Cardiac septum (tissue), 1 donor: ENCODE data around the gene GRIN2C. TPM values are rescaled to one million over a fixed set of nuclear protein-coding genes. Genes with fewer than 3 reads are reported as not detected.

Source experiments
- DNase-seq: peaks from one replicate; pipeline ENCODE4 v3.0.0-alpha.2; 2020; ENCODE audit warnings: low spot score
- intact Hi-C: fragments of 100-400 bp; cut with DNase I; formaldehyde crosslinking; loops from one replicate; pipeline ENCODE4 v1.14.0; 2022
- total RNA-seq: library from RNA; stranded (reverse); fragmentation: NEBNext Ultra II Directional; extraction: Animal tissue kit (Norgen Biotek cat#: 25700); gene quantifications from one replicate; pipeline ENCODE4 v1.2.1, GENCODE V29; 2021
- donor health status: DM: no; HTN: no; CAD: no.

Gene GRIN2C
- total RNA-seq, 1 donor from 2014 or later: 0.70 TPM

DNA sequence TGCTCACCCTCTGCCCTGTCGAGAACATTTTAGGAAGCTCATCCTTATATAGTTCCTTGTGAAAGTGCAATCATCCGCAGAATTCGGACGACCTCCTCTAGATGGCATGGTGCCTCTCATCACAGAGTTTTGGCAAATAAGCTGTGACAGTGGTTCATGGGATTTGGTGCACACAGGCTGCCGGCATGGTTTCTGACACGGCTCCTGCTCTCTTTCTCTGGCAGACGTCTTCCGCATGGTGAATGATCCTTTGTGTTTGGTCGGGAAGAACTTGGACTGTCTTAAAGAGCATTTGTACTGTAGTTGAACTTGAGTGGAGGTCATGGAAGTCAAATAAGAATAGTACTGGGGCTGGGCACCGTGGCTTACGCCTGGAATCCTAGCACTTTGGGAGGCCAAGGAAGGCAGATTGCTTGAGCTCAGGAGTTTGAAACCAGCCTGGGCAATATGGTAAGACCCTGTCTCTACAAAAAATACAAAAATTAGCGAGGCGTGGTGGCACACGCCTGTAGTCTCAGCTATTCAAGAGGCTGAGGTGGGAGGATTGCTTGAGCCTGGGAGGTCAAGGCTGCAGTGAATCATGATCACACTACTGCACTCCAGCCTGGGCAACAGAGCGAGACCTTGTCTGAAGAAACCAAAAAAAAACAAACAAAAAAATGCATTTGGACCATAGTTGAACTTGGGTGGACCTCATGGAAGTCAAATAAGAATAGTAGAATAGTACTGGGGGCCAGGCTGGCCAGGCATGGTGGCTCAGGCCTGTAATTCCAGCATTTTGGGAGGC is 48.8 kb downstream of the GRIN2C start:
- intact Hi-C loops: no loop called here
- DNase-seq: no peak

DNA sequence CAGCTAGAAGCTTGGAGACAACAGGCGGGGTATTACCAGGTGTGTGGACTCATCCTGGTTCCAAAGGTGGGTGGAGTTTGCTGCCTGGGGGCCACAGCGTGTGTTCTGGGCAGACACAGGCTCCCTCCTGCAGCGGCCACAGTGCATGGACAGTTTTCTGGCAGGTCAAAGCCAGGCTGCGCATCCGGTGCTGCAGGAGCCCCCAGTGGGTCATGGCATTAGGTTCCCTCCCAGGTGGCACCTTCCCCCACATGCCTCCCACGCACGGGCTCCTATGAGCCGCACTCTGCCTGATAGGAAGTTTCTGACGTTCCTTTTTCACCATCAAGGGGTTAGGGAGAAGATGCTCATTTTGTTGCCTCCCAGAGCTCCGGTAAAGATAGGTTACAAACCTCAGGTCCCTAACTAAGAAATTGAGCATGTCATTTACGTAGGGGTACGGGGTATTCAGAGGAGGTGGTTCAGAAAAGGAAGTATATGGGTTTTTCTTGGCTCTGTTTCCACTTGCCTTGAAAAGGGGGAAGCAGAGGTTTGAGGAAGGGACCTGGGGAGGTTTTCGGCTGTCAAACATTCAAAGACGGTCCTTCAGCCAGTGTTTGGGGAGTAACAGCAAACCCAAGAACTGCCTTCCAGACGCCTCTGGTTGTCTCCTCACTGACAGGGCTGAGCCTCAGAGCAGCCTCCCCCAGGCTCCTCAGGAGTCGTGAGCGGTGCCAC is 50.8 kb downstream of the GRIN2C start:
- intact Hi-C loops: no loop called here
- DNase-seq: no peak

DNA sequence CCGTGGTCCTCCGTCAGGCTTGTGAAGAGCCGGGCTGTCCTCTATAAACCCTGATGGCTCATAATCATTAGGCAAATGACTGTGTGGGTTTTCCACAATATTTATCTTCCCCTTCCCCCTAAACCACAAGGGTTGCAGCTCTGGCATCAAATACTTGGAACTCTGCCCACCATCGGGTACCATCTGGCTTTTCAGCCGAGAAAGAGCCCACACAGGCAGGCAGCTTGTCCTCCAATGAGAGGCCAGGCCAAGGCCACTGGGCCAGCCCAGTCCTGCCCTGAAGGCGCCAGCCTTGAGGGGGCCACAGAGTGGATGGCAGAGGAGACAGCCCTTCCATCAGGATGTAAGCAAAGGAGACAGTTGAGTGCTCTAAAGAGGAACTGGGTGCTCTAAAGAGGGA is 51.8 kb downstream of the GRIN2C start:
- intact Hi-C loops: no loop called here
- DNase-seq: no peak

DNA sequence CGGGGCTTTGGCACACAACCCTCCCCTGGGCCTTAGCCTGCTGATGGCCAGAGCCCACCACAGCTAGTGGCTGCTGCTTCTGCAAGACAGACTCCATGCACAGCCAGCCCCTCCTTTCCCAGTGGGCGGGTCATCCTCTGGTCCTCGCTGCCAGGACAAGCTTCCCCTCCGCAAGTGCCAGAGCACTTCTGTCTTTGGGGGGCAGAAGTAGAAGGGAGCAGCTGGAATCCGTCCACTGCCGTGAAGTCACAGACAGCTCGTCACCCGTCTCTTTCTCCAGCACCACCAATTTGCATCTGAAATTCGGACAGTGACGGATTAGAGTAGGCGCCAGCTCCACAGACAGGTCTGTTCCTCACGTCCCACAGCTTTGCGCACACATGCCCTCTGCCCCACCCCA is 52.2 kb downstream of the GRIN2C start:
- intact Hi-C loops: no loop called here
- DNase-seq: no peak

DNA sequence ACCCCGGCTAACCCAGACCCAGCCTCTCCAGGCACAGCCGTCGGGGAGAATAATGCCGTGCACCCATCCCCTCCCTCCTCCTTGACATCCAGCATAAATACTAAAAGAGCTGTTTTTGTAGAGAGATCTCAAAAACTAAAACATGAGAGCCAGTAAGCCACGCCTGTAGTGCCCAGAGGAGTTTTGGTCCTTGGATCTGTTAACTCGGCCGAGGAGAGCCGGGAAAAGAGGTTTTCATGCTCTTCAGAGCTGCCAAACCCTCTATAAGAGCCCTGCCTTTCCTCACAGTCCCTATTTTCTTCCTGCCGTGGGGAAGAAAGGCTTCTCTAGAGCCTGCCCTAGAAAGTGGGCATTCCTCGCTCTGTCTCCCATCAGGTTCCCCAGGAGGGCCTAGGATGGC is 53.4 kb downstream of the GRIN2C start:
- intact Hi-C loops: no loop called here
- no peak for DNase-seq

DNA sequence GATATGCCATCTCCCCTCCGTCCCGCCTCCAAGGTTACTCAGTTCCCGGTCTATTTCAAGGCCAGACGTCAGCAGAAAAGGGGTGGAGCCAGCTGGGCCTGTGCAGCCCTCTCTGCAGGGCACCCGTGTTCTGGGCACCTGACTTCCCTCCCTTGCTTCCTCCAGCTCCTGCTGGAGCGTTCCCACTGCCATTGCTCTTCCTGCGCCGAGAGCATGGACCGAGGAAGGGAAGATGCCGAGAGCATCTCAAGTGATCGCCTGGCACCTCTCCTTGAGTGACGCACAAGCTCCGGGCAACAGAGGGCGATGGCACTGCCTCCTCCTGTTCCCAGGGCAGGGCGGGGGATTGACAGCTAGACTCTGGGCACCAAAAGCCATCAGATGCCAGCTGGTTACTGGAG is 54.1 kb downstream of the GRIN2C start:
- intact Hi-C loops: no loop called here
- no peak for DNase-seq

DNA sequence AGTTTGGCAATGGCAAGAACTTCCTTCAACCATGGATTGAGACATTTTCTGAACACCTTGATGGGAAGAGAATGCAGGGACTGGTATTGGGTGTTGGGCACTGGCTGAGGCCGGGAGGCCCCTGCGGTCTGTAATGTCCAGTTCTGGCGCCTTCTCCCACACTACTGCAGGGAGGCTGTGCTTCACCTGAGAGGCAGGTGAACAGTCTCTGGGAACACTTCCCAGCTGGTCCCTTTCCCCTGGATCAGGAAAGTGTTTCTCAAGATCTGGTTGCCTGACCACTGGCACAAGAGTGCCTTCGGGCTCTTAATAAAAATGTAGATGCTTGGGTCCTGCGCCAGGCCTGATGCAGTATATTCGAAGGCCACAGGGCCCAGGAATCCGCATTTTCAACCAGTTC is 55.0 kb downstream of the GRIN2C start:
- intact Hi-C loops: no loop called here
- DNase-seq: no peak

DNA sequence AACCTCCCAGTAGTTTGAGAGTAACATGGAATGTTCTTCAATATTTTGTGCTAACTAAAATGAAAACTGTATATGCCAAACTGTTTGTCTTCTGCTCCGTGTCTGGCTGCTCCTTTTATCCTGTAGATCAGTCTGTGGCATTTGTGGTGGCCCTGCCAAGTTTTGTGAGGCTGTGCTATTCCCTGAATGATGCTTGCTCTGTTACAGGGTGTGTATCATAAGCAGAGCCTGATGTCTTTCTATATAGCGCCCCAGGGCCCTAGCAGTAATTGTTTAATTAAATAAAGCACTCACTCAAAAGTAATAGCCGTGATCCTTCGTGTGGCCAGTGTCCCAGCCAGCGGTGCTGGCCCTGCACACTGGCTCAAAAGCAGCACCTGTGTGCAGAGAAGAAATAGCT is 55.7 kb downstream of the GRIN2C start:
- DNase-seq: no peak
- intact Hi-C loops: no loop called here

DNA sequence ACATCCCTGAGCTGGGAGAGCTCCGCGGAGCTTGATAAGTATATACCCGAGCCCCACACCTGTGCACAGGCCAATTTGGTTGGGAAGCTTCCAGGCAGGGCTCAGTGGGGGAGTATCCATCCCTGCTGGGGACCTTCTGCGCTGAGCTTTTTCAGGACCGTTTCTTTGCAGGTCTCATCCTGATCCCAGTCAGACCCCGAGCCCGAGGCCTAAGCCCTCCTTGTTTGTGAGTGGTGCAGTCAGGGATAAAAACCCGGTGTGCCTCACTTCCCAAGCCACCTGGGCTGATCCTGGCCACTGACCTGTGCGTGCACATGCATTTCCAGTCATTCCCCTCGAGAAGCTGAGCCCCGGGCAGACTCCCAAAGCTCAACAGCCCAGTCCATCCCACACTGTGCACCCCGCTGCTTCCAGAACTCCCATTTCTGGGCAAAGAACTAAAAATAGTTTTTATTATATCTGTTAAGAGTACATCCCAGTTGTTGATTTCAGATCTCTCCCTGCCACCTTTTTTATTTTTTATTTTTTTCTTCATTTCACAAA is 56.2 kb downstream of the GRIN2C start:
- intact Hi-C loops: no loop called here
- no peak for DNase-seq

DNA sequence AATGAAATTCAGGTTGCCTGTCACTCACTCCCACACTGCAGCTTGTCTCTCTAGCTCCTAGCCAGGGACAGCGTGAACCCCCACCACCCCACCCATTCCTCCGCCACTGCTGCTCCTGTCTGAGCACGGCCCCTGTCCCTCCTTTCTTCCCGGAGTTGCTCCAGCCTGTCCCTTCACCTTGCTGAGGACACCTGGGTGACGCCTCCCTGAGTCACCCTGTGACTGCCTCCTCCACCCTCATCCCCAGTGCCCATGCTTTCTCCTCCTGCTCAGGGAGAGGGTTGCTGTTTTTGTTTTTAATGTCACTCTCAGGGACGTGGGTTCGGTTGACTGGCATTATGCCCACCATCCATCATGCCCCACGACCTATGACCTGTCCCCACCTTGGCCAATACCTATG is 57.8 kb downstream of the GRIN2C start:
- intact Hi-C loops: no loop called here
- no peak for DNase-seq

DNA sequence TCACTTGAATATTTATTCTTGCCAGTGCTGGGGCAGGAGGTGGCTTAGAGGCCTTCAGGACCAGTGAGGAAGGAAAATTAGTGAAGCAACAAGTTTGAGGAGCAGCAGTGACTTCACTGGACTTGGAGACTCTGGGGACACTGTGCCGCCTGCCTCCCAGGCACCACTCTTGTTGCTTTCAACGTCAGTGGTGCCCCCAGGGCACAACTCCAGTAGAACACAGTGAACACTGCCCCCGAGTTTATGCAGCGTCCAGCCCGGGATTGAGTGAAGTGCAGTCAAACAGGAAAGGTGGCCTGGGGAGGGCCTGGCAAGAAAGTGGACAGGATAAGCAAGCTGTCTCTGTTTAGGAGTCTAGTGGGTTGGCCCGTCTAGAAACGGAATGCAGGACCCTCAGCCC is 59.2 kb downstream of the GRIN2C start:
- intact Hi-C loops: no loop called here
- DNase-seq: no peak

DNA sequence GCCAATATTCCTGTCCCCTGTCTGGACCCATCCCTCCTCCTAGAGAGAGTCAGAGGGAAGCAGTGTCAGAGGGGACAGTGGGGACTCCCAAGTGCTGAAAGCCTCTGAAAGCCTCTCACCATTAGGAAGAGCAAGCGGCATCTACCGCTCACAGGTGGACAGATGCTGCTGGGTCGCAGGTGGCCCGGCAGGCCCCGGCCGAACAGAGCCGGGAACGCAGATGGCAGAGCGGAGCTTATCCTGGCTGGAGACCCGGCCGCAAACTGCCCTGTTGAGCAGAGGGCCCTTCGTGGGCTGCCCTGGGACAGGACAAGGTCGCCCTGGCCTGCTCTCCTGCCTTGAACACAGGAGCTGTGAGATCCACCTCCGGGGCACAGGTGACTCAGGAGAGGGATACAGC is 60.6 kb downstream of the GRIN2C start:
- no peak for DNase-seq
- intact Hi-C loops: no loop called here

DNA sequence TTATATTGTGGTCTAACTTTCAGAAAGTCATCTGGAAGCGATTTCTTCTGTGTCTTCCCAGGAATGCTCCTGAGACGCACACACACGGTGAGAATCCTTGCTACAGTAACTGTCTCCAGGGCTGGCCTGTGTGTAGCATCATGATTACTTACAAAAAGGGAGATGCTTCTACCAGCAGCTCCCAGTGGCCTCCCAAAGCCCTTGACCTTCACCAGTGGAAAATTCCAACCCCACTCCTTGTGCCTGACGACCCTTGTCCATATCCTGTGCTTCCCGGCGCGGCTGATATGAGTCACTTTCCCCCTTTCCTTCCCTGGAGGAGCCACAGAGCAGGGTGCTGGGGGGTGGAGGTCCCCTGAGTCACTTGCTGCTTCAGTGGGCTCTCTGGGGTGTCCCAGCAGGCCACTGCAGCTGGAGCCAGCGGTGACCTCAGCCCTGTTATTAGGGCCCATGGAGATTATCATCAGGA is 61.4 kb downstream of the GRIN2C start:
- DNase-seq: no peak
- intact Hi-C loops: no loop called here

DNA sequence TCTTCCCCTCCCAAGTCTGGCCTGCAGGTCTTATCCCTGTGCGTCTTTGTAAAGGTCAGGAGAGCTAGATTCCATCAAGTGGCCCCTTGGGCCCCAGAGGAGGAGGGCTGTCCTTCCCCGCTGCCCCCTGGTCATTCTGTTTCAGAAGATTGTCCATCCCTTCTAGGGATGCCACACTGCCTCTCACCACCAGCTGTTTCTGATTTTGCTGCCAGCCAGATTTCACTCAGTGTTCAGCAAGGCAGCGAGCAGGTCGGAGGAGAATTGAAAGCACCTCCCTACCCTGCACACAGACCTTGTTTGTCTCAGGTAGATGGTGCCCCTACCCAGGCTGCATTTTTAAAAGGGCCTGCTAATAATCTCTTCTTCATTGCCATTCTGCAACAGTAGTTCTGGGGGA is 61.9 kb downstream of the GRIN2C start:
- no peak for DNase-seq
- intact Hi-C loops: no loop called here

DNA sequence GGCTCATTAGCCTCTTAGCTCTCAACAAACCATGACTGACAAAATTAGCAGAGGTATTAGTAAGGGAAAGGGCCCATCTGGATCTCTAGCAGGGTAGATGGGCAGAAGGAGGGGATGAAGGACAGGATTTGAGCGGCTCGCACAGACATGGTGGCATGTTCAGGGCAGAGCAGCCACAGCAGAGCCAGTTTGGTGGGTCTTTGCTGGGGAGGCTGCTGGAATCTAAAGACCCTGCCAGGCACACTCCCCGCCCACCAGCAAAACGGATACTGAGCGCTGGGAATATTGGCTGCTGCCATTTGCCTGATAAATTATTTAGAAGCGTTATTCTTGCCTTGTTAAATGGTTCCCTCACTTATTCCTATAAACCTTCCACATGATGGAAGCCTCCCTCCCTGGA is 62.8 kb downstream of the GRIN2C start:
- intact Hi-C loops: no loop called here
- DNase-seq: no peak

DNA sequence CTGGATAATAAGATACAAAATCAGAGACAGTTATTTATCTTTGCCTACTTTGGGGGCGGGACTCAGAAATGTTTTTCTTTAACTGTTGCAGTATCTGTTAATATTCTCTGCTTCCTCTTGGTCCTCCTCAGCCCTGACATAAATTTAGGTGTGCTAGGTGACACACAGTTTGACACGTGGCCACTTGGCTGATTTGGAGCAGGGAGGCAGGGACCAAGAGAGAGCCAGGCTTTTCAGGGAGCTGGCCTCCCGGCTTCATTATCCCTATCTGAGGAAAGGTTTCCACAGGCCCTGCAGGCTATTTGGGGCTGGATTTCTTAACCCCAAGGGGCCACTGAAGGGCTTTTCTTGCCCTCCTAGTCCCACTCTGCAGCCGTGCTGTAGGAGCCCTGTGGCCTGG is 63.5 kb downstream of the GRIN2C start:
- intact Hi-C loops: no loop called here
- DNase-seq: no peak

DNA sequence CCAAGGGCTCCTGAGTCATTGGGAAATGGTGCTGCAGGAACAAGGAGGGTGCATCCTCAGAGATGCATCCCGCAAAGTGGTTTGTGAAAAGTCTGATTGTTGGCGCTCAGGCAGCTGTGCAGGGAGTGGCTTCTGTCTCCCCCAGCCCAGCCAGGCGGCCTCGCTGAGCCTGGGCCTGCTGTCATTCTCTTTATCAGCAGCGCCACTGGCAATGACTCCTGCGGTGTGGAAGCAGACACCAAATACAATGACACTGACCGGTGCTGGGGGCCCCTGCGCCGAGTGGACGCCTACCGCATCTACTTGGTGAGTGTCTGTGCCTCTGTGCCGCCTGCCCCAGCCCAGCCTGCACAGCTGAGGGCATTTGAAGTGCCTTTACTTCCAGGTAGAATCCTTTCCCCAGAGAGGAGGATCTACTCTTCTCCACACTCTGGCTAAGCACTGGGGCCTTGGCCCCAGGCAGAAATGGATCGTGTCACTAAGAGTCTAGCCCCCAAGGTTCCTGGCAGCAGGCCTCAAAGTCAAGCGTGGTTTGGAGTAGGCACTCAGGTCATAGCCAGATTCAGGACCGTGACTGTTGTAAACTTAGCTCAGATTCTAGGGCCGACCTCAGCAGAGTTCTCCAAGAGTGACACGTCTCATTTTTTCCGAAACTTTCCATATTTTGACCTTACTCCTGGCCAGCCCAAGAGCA is 64.2 kb downstream of the GRIN2C start:
- intact Hi-C loops: no loop called here
- no peak for DNase-seq

DNA sequence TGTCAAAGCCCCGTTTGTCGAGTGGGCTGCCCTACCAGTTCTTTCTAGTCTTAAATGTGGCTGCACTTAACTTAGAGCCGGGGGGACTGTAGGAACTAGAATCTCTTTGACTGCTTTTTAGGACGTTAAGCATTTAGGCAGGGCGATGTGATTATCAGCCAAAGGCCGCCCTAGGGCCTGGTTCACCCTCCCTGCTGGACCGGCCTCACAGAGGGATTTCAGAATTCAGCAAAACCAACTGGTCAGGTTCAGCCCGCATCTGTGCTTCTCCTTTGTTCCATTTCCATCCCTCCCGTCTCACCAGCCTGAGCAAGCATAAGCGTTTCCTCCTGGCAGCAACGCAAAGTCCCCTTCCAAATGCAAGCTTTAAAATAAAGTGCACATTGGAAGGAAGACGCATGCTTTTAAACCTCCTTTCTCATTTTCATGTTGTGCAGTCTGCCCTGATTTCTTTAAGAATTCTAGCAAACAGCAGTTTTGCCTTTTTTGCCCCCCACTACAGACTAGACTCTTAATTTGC is 67.0 kb downstream of the GRIN2C start:
- DNase-seq: no peak
- intact Hi-C loops: no loop called here
